Endothelial cell of umbilical vein (primary cell): ENCODE measurements around the gene NKG7. TPM values are rescaled to one million over a fixed set of nuclear protein-coding genes. Genes with fewer than 3 reads are reported as not detected.

Experiments used
- BruUV-seq: library from RNA; stranded (reverse); fragments of 400-500 nt; replicated peaks from 2 replicates; lab custom pipeline; 2021; lab: Mats Ljungman, UMichigan
- CTCF ChIA-PET: fragments of 300-600, 350-600 bp; sonication (Branson Sonifier 250); formaldehyde crosslinking; loops from one replicate; lab custom pipeline; 2021; ENCODE audit warnings: antibody characterized with exemption, inconsistent platforms; lab: Charles Lee
- POLR2A ChIA-PET: fragments of 300-600, 350-600 bp; sonication (Branson Sonifier 250); formaldehyde crosslinking; loops from one replicate; lab custom pipeline; 2021; ENCODE audit warnings: antibody characterized with exemption, inconsistent platforms; lab: Charles Lee
- DNase-seq: peaks from one replicate; pipeline ENCODE4 v3.0.0-alpha.2; 2011; ENCODE audit warnings: low read depth, low spot score
- FAIRE-seq: peaks from 2 replicates; lab custom pipeline; 2011; peaks lifted over from hg19 to GRCh38; lab: Jason Lieb, UNC
- H2AFZ ChIP-seq: 2 replicates; pipeline ENCODE4 v1.6.0; 2012; ENCODE audit warnings: low read depth, low read length, control low read depth, inconsistent platforms
- H3K27ac ChIP-seq: 2 replicates; pipeline ENCODE4 v1.5.1; 2011; ENCODE audit warnings: low read depth, mild to moderate bottlenecking, control low read depth, low read length, moderate library complexity; ENCODE audit not compliant: insufficient read depth
- H3K27me3 ChIP-seq, 2 experiments: 2 replicates each; pipeline versions ENCODE4 v1.6.0 to v1.6.1; 2011; ENCODE audit warnings: low read length in 2 of 2, mixed read lengths in 1 of 2; ENCODE audit not compliant: control insufficient read depth in 2 of 2, insufficient read depth in 2 of 2
- H3K36me3 ChIP-seq, 2 experiments: 2 replicates in 1 of 2; 3 replicates in 1 of 2; pipeline ENCODE4 v1.5.1; 2011; ENCODE audit warnings: low read length in 2 of 2, mild to moderate bottlenecking in 1 of 2, moderate library complexity in 1 of 2; ENCODE audit not compliant: control insufficient read depth in 2 of 2, insufficient read depth in 2 of 2; ENCODE audit errors: extremely low read depth in 1 of 2
- H3K4me1 ChIP-seq: 3 replicates; pipeline ENCODE4 v1.5.1; 2011; ENCODE audit warnings: mild to moderate bottlenecking, low read length; ENCODE audit not compliant: control insufficient read depth, insufficient read depth; ENCODE audit errors: extremely low read depth
- H3K4me2 ChIP-seq: 2 replicates; pipeline ENCODE4 v1.6.1; 2011; ENCODE audit warnings: low read length, control low read depth, mixed read lengths; ENCODE audit not compliant: insufficient read depth
- H3K4me3 ChIP-seq, 3 experiments: fragments of 200-600 bp in 1 of 3; sonication (generic), shearing (Covaris generic) in 1 of 3; replicated peaks in 1 of 3; 2 replicates each; pipeline ENCODE4 v1.5.1; 2011 to 2016; ENCODE audit warnings: control low read depth in 3 of 3, low read length in 3 of 3, mild to moderate bottlenecking in 2 of 3, inconsistent platforms in 1 of 3, low read depth in 1 of 3, moderate library complexity in 1 of 3; ENCODE audit not compliant: insufficient read depth in 1 of 3
- H3K79me2 ChIP-seq: 2 replicates; pipeline ENCODE4 v1.6.0; 2012; ENCODE audit warnings: low read length, inconsistent platforms; ENCODE audit not compliant: control insufficient read depth, insufficient read depth
- H3K9ac ChIP-seq: replicated peaks from 2 replicates; pipeline ENCODE3; 2011; ENCODE audit warnings: low read length, control low read depth; ENCODE audit not compliant: insufficient read depth; ENCODE audit errors: extremely low read depth
- H3K9me1 ChIP-seq: replicated peaks from 3 replicates; pipeline ENCODE4 v1.6.0; 2011; ENCODE audit warnings: mild to moderate bottlenecking, low read length; ENCODE audit not compliant: control insufficient read depth, insufficient read depth; ENCODE audit errors: extremely low read depth
- H3K9me3 ChIP-seq: replicated peaks from 2 replicates; pipeline ENCODE4 v1.5.1; 2012; ENCODE audit warnings: low read length, inconsistent platforms; ENCODE audit not compliant: control insufficient read depth, insufficient read depth
- H4K20me1 ChIP-seq: replicated peaks from 2 replicates; pipeline ENCODE3; 2011; ENCODE audit warnings: mild to moderate bottlenecking, low read length; ENCODE audit not compliant: control insufficient read depth, insufficient read depth; ENCODE audit errors: extremely low read depth
- CTCF ChIP-seq, 2 donors: IDR thresholded peaks; 1 replicate in 1 of 2; 2 replicates in 1 of 2; pipeline ENCODE4 v1.5.1; 2011; ENCODE audit warnings: low read length in 2 of 2, mild to moderate bottlenecking in 2 of 2, moderate library complexity in 2 of 2, control low read depth in 1 of 2, inconsistent platforms in 1 of 2, low read depth in 1 of 2; ENCODE audit not compliant: insufficient read depth in 1 of 2; ENCODE audit errors: extremely low read depth in 1 of 2
- POLR2A ChIP-seq: IDR thresholded peaks from 2 replicates; pipeline ENCODE4 v1.6.1; 2012; ENCODE audit warnings: low read depth, mild to moderate bottlenecking, control low read depth, low read length
- POLR2AphosphoS5 ChIP-seq: IDR thresholded peaks from 2 replicates; pipeline ENCODE4 v1.6.1; 2012; ENCODE audit warnings: low read depth, mild to moderate bottlenecking, control low read depth, low read length, moderate library complexity; ENCODE audit not compliant: insufficient read depth
- dilution Hi-C: fragments of 300-500 bp; cut with MboI; formaldehyde crosslinking; loops from one replicate; pipeline ENCODE4 v1.15.0; 2019; ENCODE audit warnings: low sequenced_read_pairs; ENCODE audit not compliant: extremely low pct_ligation_motif_present
- intact Hi-C: fragments of 100-400 bp; cut with micrococcal nuclease; formaldehyde crosslinking; loops from one replicate; pipeline ENCODE4 v1.10.0; 2022
- polyA plus RNA-seq, 4 experiments: library from polyadenylated mRNA; depleted of rRNA in 3 of 4; stranded (reverse) in 3 of 4; unstranded in 1 of 4; fragments of >200 nt; gene quantifications; 2 replicates each; pipeline versions ENCODE4 v1.2.1 to v1.2.3, GENCODE V29; 2011 to 2012; ENCODE audit warnings: missing spikeins in 1 of 4
- total RNA-seq: library from RNA; stranded (reverse); gene quantifications from 2 replicates; pipeline ENCODE4 v1.2.3, GENCODE V29; 2021

NKG7 gene
- total and polyA plus RNA-seq, 2 donors (not counting 3 experiments of a cell fraction or from before 2014, with no cell fraction given): not detected

- DNase-seq: no peak
- CTCF ChIA-PET: no interaction called here
- dilution Hi-C loops: no loop called here
Observed at GRCh38 chr19:51347209-51347928, 25.1 kb downstream of the NKG7 start.

GRCh38 chr19:51346742-51347141 is 25.7 kb downstream of the NKG7 start:
- ChIA-PET POLR2A (no interaction called here), CTCF (no interaction called here)
- BruUV-seq: no TSS peak
- Histone ChIP-seq H3K9ac (no peak overlapping the region), H3K79me2 (no peaks in the 10 kb centered on the region), H3K4me2 (no peak overlapping the region), H4K20me1 (no peaks in the 10 kb centered on the region), H2AFZ (no peak overlapping the region), H3K27ac (no peak overlapping the region), H3K4me1 (no peaks in the 10 kb centered on the region), H3K9me3 (no peaks in the 10 kb centered on the region), H3K27me3 (no peaks in the 10 kb centered on the region), H3K9me1 (no peaks in the 10 kb centered on the region), H3K36me3 (peaks cover 0 to 3% of the 10 kb centered on the region in 2 experiments), H3K4me3 (no peak overlapping the region)
- dilution Hi-C loops: no loop called here
- intact Hi-C loops: no loop called here
- DNase-seq: no peak
- TF ChIP-seq POLR2A (no peak), POLR2AphosphoS5 (no peak), CTCF (IDR thresholded peaks at IDR 0.05; ENCODE audit: extremely low read depth in 1 of 2, insufficient read depth in 1 of 2, low read depth in 1 of 2, low read length in 2 of 2) (peak in 1 of 2 donors; percentile 6)
- FAIRE-seq: no peak

More at GRCh38 chr19:51347209-51347928, 25.1 kb downstream of the NKG7 start:
- Histone ChIP-seq H3K27ac (no peak overlapping the region), H3K9me1 (no peaks in the 10 kb centered on the region), H3K9ac (no peak overlapping the region), H3K9me3 (no peaks in the 10 kb centered on the region), H2AFZ (no peak overlapping the region), H3K4me2 (no peak overlapping the region), H3K79me2 (no peaks in the 10 kb centered on the region), H3K4me3 (no peak overlapping the region), H3K27me3 (no peaks in the 10 kb centered on the region), H3K4me1 (no peaks in the 10 kb centered on the region), H3K36me3 (peaks cover 0 to 3% of the 10 kb centered on the region in 2 experiments), H4K20me1 (no peaks in the 10 kb centered on the region)
- intact Hi-C loops: no loop called here
- POLR2A ChIA-PET: no interaction called here
- no peak for TF ChIP-seq POLR2A
- no peak for FAIRE-seq
- no TSS peak for BruUV-seq
